ENCODE results near the gene LILRB5. TPM values are rescaled to one million over a fixed set of nuclear protein-coding genes. Genes with fewer than 3 reads are reported as not detected.

LILRB5 gene
- total and polyA plus RNA-seq, 9 of the 15 experiments (the other 6 are each of a cell fraction or from before 2014, with no cell fraction given) = not detected

DNA sequence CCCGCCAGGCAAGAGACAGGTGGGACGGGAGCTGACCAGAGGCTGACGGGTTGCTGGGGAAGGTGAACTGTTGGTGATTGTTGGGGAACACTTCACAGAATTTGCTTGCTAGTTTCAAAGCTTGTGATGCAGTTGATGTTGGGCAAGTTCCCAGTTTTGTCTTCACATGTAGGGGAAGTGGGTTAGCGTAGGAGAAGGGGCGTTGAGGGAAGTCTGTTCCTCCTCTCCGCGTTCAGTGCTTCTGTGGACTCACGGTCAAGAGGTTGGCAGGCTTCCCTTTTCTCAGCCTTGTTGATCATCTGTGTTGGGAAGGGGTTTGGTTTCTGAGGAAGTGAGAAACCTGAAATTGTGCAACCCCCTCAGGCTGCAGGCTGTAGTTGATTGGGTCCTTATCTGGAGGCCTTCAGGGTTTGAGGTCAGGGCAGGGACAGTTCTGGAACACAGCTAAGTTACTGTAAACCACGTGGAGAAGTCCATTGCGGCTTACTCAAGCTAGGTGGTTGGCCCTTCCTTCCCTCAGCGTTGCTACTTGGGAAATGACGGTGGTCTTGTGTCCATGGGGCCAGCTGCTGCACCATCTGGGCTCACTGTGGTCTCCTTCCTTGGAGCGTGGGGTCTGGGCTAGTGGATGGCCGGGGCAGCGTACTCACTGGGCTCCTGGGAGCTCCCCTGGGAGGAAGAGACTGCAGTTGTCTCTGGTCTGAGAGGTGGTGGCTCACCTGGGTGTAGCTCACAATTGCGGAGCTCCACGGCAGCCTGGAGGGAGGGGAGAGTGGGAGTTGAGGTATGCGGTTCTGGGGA, 48.9 kb downstream of the LILRB5 start (continued):
- TF ChIP-seq KDM2B (CRISPR knock-in tag; IDR thresholded peaks at IDR 0.05) = no peak
- TF ChIP-seq TBP (optimal IDR thresholded peaks at IDR 0.05; ENCODE audit: low read depth, low read length) = no peak
- TF ChIP-seq ZNF766 (CRISPR knock-in tag; conservative IDR thresholded peaks at IDR 0.05) = peak; percentile 99
- TF ChIP-seq DIDO1 (tag; IDR thresholded peaks at IDR 0.05; ENCODE audit: low read depth) = no peak
- 0 out of 2 replicates have a peak, but pooled peaks have one; percentile 59 for TF ChIP-seq NR4A1 (CRISPR knock-in tag; IDR thresholded peaks at IDR 0.05)
- TF ChIP-seq NR4A1 (tag; IDR thresholded peaks at IDR 0.05) = peak; percentile 83
- peak; percentile 74; the same call in 1 of the 2 replicates for TF ChIP-seq MIER1 (IDR thresholded peaks at IDR 0.05; ENCODE audit: low read depth)
- TF ChIP-seq CREM (IDR thresholded peaks at IDR 0.05; ENCODE audit: low read depth) = peak; percentile 66; the same call in 1 of the 2 replicates
- TF ChIP-seq ZNF318 (IDR thresholded peaks at IDR 0.05; ENCODE audit: borderline replicate concordance in 1 of 2, low read depth in 1 of 2) = peak in 1 of 2 experiments; percentile 92; a peak in 2 of 4 replicates
- no peak for TF ChIP-seq CBFB (CRISPR knock-in tag; IDR thresholded peaks at IDR 0.05)
- TF ChIP-seq SMARCA4 (IDR thresholded peaks at IDR 0.05) = peak; percentile 93
- peak; percentile 88 to 91 for TF ChIP-seq TRIM24 (IDR thresholded peaks at IDR 0.05)
- TF ChIP-seq DPF2 (IDR thresholded peaks at IDR 0.05) = peak; percentile 94
- no peak for TF ChIP-seq GTF2B (IDR thresholded peaks at IDR 0.05; ENCODE audit: extremely low read depth, insufficient read length)
- no peak for TF ChIP-seq ZNF197 (CRISPR knock-in tag; IDR thresholded peaks at IDR 0.05; ENCODE audit: low read depth)
- TF ChIP-seq, protein P1, sequence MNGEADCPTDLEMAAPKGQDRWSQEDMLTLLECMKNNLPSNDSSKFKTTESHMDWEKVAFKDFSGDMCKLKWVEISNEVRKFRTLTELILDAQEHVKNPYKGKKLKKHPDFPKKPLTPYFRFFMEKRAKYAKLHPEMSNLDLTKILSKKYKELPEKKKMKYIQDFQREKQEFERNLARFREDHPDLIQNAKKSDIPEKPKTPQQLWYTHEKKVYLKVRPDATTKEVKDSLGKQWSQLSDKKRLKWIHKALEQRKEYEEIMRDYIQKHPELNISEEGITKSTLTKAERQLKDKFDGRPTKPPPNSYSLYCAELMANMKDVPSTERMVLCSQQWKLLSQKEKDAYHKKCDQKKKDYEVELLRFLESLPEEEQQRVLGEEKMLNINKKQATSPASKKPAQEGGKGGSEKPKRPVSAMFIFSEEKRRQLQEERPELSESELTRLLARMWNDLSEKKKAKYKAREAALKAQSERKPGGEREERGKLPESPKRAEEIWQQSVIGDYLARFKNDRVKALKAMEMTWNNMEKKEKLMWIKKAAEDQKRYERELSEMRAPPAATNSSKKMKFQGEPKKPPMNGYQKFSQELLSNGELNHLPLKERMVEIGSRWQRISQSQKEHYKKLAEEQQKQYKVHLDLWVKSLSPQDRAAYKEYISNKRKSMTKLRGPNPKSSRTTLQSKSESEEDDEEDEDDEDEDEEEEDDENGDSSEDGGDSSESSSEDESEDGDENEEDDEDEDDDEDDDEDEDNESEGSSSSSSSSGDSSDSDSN (IDR thresholded peaks at IDR 0.05; ENCODE audit: borderline replicate concordance in 1 of 2, low read depth in 2 of 2, low read length in 2 of 2) = no peak
- no peak for TF ChIP-seq TGIF2 (CRISPR knock-in tag; IDR thresholded peaks at IDR 0.05)
